Colon (tissue), 2 donors: Measurements from ENCODE around the gene NRF1.

Experiments
- FAIRE-seq: peaks from 2 replicates; lab custom pipeline; 2012; peaks lifted over from hg19 to GRCh38; lab: Jason Lieb, UNC
- donor health status: control.
- donor health status: control.

Gene NRF1

DNA sequence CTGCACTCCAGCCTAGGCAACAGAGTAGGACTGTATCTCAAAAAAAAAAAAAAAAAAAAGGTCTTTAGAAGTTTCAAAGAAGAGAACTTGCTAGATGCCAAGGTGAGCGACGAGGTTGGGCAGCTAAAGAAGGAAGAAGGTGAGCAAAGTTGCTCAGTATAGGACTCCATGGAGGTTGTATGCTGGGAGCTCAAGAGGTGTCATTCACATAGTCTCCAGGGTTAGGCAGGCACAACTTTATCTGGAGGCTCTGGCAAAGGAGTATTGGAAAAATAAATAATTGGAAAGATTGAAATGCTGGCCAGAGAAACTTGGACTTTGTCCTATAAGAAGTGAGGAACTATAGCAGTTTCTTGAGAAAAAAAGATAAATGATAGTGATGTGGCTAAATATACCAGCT lies 74.5 kb downstream of the NRF1 start:
- FAIRE-seq = no peak

DNA sequence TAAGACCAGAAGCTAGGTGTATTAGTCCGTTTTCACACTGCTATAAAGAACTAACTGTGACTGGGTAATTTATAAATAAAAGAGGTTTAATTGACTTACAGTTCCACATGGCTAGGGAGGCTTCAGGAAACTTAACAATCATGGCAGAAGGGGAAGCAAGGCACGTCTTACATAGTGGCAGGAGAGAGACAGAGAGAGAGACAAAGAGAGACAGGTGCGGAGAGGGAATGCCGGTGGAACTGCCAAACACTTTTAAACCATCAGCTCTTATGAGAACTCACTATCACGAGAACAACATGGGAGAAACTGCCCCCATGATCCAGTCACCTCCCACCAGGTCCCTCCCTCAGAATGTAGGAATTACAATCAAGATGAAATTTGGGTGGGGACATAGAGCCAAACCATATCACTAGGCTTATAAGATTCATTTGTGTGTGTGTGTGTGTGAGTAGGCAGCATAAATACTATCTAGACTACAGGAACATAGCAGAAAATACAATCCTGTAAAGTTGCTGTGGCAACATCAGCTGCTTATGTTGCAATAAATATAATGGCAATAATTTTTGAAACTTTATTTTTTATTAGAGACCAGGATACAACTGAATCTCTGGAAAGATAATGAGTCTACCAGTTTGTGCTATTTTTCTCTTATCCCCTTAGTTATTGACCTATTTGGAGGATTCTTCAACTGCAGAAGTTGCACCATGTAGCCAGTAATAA lies 77.1 kb downstream of the NRF1 start:
- no peak for FAIRE-seq

DNA sequence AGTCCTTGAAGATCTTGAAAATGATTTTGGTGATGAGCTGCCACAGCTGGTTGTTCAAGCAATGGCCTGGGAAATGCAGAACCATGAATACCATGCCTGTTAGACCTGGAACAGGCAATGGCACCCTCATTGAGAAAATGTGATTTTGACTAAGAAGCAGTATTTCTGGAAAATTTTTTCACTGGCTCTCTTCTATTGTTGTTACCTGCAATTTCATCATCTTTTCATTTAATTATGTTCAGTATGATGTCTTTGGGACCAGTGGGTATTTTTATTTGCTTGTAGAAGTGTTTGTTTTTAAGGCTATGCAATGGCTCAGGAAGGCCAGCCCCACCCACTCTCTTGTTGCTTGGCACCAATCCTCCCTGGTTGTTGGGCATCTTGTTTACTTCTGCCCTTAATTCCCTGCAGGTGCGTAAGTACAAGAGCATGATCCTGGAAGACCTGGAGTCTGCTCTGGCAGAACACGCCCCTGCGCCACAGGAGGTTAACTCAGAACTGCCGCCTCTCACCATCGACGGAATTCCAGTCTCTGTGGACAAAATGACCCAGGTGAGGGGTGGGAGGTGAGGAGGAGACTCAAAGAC lies 78.6 kb downstream of the NRF1 start:
- FAIRE-seq = no peak

- no peak for FAIRE-seq
These were observed 79.2 kb downstream of the NRF1 start for GRCh38 chr7:129690701-129691100.

GRCh38 chr7:129698516-129699418 lies 87.2 kb downstream of the NRF1 start:
- FAIRE-seq = no peak

DNA sequence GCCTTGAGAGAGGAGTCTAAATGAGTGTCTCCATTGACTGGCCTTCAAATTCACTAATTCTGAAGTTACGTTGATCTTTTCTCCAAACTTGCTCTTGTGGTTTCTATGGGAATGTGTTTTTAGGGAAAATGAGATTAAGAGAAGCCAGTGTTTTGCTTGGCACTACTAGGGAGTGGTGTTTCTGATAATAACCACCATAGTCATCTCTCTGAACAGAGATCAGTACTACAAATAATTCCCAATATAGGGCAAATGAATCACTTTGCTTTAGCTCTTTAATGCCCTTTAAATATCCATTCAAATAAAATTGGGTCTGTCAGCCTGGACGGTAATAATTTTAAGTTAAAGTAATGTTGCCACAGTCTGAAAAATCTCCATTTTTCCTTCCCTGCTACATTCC lies 90.8 kb downstream of the NRF1 start:
- FAIRE-seq = no peak

DNA sequence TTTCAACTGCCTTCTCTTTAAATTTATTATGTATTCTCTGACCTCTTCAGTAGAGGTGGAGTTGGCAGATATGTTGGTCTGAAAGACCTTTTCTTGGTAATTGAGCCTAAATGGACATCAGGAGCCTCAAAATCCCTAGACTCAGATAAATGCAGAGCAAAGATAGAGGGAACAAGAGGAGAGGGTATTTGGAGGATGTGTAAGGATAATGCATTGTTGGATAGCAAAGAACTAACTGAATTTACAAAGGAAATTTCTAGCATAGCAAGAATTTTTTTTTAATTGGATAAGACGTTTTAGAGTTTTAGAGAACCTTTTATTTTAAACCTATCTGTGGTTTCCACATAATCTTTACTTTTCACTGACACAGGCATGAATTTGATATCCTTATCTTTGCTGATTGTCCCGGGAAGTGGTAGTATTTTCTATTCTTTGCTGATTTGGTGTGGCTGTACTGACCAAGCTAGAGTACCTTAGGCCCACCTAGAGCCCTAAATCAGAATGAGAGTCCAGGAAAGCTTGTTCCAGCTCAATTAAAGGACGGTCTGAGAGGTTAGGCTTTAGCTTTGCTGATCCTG lies 91.3 kb downstream of the NRF1 start:
- FAIRE-seq = no peak

- no peak for FAIRE-seq
These were observed 92.2 kb downstream of the NRF1 start for GRCh38 chr7:129703751-129704150.

DNA sequence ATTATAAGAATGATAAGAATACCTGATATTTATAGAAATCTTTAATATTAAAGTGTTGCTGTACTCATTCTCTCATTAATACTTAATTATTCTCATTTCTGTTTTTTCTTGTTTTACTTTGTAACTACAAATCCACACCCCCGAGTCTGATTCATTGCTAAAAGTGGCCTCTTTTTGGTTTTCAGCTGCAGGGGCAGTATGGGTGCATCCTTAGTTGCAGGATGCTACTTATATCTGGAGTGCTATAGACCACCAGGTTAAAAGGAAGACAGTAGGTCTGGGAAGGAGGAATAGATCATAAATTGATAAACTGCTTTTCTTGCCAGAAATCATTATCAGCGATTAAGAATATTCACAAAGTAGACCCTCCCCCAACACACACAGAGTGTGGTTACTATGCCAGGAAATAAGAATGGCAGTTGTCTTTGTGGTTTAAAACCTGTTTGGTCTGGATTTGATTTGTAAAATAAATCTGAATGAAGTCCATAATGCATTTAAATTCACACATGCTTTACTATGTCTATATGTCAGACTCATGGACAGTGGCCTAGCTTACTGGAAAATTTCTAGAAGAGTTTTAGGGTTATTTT lies 96.5 kb downstream of the NRF1 start:
- FAIRE-seq = no peak

DNA sequence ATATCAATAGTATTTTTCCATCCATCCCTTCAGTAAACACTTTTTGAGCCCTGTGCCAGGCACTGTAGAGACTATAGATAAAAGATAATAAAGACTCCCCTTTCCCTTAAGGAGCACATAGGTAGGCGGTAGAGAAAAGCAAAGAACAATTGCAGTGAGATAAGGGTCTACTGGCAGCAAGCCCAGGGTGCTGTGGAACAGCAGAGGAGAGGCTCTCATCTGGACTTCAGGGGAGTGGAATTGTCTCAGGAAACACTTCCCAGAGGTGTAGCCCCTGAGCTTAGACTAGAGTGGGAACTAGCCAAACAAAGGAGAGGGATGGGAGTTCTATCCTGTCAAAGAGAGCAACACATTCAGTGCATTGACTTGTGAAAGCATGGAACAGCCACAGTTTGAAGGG lies 102.0 kb downstream of the NRF1 start:
- FAIRE-seq = no peak

GRCh38 chr7:129714514-129715063 lies 103.1 kb downstream of the NRF1 start:
- FAIRE-seq = no peak

DNA sequence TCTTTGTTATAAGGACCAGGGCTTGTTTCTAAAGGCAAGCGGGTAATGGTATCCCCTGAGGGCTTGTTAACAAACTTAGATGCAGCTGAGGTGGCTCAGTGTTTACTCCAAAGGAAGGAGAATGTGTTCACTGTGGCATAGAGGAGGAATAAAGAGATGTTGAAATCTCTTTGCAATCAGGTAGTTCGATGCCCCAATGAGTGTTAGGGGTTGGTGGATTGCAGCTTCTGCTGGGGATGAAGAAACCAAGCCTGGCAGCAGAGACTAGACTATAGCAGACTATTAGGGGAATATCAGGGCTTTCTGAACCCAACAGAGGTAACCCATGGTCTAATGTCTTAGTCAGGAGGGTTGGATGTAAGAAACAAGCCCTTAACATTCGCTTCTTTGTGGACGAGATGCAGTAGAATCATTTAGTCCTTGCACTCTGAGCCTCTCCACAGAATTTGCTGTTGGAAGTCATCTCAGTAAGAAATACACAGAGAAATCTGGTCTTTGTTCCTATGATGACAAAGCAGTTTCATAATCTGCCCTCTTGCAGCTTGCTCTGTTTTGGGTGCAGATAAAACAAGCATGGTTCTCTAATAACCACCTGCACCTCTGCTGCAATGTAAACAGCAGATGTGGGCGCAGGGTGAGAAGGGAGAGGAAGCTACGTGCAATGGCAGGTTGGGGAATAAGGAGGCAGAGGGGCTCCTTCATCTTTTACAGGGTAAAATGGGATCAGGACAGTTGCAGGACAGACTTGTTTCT lies 108.6 kb downstream of the NRF1 start:
- FAIRE-seq = no peak

DNA sequence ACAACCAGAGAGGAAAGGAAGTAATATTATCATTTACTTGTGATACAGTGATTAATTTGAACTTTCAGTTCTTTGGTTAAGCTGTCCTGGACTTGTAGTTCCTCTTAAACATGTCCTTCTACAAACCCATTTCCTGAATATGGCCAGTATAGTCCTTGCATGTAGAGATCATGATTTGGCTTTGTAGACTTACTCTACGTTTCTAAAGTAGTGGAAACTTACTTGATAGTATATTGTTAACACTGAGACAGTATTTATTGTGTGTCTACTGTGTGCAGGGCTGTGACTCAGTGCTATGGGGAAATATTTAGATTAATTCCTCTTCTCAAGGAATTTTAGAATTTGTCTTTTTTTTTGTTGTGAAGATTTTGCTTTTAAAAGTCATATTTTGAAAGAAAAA lies 109.5 kb downstream of the NRF1 start:
- FAIRE-seq = no peak

- no peak for FAIRE-seq
These were observed 112.2 kb downstream of the NRF1 start for GRCh38 chr7:129723679-129724078.

DNA sequence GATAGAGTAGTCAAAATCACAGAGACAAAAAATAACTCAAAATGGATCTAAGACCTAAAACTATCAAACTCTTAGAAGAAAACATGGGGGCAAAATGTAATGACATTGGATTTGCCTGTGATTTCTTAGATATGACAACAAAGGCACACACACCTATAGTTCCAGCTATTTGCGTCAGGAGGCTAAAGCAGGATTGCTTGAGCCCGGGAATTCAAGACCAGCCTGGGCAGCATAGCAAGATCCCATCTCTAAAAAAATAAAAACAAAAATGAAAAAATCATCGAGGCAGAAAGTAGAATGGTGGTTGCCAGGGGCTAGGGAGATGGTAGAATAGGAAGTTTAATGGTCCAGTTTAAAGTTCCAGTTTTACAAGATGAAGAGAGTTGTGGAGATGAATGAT lies 113.3 kb downstream of the NRF1 start:
- FAIRE-seq = no peak

DNA sequence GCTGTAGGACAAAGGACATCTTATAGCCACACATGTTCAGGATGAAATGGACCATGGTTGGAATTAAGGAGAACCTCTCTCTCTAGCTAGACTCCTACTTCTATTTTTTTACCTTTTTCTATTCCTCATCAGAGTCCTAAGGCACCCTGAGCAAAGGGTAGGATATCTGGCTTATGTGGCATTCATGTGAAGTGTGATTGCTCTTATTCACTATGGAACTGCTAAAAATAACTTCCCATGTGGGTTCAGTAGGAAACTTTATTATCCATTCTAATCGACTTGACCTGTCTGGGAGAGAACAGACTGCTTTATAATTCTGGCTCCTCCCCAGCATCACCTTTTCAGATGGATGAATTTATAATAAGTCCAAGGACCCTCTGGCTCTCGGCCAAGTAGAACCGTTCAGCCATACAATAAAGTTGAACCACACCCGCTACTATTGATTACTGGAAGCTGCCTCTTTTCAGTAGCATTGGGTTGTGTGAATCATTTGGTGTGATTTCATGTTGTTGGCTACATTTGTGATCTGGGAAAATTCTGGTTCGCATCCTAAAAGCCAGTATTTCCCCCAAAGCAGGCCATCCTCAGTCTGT lies 117.5 kb downstream of the NRF1 start:
- no peak for FAIRE-seq

DNA sequence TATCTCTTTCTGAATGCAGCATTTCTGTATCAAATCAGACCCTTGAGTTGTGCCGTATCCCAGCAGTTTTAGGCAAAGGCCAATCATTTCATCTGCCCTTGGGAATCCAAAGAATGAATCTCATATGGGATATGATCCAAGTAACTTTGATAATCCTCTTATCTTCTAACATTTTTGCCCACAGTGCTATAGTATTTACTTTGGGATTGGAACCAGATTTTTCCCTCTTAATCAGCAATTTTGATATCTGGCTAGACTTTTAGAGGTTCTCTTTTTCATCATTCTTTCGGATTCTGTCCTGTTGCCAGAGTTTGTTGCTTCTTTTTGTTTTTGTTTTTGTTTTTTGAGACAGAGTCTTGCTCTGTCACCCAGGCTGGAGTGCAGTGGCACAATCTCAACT lies 118.0 kb downstream of the NRF1 start:
- FAIRE-seq = no peak

DNA sequence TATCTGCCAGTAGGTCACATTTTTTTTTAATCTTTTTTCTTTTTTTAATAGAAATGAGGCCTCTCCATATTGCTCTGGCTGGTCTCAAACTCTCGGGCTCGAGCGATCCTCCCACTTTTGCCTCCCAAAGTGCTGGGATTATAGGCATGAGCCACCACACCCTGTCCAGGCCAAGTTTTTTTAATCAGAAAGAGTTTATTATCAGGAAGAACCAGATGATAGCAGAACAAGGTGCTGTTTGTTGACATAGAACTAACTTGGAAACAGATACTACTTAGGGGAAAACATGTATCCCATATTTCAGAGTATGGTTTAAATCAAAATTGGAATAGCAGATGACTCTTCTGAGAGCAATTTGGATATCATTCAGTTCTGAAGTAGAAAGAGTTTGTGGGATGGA lies 118.6 kb downstream of the NRF1 start:
- FAIRE-seq = no peak

- FAIRE-seq = no peak
These were observed 122.9 kb downstream of the NRF1 start for GRCh38 chr7:129734400-129734799.

GRCh38 chr7:129739427-129739826 lies 127.9 kb downstream of the NRF1 start:
- FAIRE-seq = no peak
